GM19372 (cell line): ENCODE data around the gene ADCY2.

Experiments
- ATAC-seq: cut with Tn5 transposase; IDR thresholded peaks from one replicate; pipeline ENCODE4 v1.9.1; 2021; ENCODE audit warnings: mild to moderate bottlenecking, low read depth, moderate library complexity; ENCODE audit not compliant: unreplicated experiment

Gene ADCY2

GRCh38 chr5:7495131-7495517 is 99.2 kb downstream of the ADCY2 start:
- ATAC-seq, result no peak

GRCh38 chr5:7500256-7500655 is 104.3 kb downstream of the ADCY2 start:
- ATAC-seq, result no peak

- ATAC-seq, result no peak
Measured at GRCh38 chr5:7501061-7501460, 105.1 kb downstream of the ADCY2 start.

- no peak for ATAC-seq
Measured at GRCh38 chr5:7503564-7503963, 107.6 kb downstream of the ADCY2 start.

- ATAC-seq, result no peak
Measured at GRCh38 chr5:7515284-7515914, 119.5 kb downstream of the ADCY2 start.

- ATAC-seq, result no peak
Measured at GRCh38 chr5:7516253-7516652, 120.3 kb downstream of the ADCY2 start.

- no peak for ATAC-seq
Measured at GRCh38 chr5:7517006-7517405, 121.1 kb downstream of the ADCY2 start.

GRCh38 chr5:7518947-7519560 is 123.1 kb downstream of the ADCY2 start:
- ATAC-seq, result no peak

- ATAC-seq, result no peak
Measured at GRCh38 chr5:7519564-7519963, 123.6 kb downstream of the ADCY2 start.

- no peak for ATAC-seq
Measured at GRCh38 chr5:7529880-7530279, 133.9 kb downstream of the ADCY2 start.

- ATAC-seq, result no peak
Measured at GRCh38 chr5:7533941-7534340, 138.0 kb downstream of the ADCY2 start.

GRCh38 chr5:7534505-7534904 is 138.6 kb downstream of the ADCY2 start:
- no peak for ATAC-seq

GRCh38 chr5:7537573-7537972 is 141.6 kb downstream of the ADCY2 start:
- ATAC-seq, result no peak

- no peak for ATAC-seq
Measured at GRCh38 chr5:7539571-7539970, 143.6 kb downstream of the ADCY2 start.

GRCh38 chr5:7540736-7541485 is 145.0 kb downstream of the ADCY2 start:
- no peak for ATAC-seq

- no peak for ATAC-seq
Measured at GRCh38 chr5:7541898-7542297, 146.0 kb downstream of the ADCY2 start.

GRCh38 chr5:7546555-7546954 is 150.6 kb downstream of the ADCY2 start:
- ATAC-seq, result no peak

- no peak for ATAC-seq
Measured at GRCh38 chr5:7548596-7548995, 152.7 kb downstream of the ADCY2 start.

- ATAC-seq, result no peak
Measured at GRCh38 chr5:7565559-7565958, 169.6 kb downstream of the ADCY2 start.

GRCh38 chr5:7576023-7576715 is 180.2 kb downstream of the ADCY2 start:
- ATAC-seq, result no peak

- no peak for ATAC-seq
Measured at GRCh38 chr5:7577381-7577780, 181.4 kb downstream of the ADCY2 start.
